HG02571 (cell line): ENCODE data around the gene DOCK4.
A peak's percentile ranks its signal among the peaks of the same experiment; 100 is the strongest.

Experiments used
- ATAC-seq: cut with Tn5 transposase; IDR thresholded peaks from one replicate; pipeline ENCODE4 v1.9.1; 2021; ENCODE audit warnings: mild to moderate bottlenecking, moderate library complexity; ENCODE audit not compliant: unreplicated experiment

DOCK4 gene

DNA sequence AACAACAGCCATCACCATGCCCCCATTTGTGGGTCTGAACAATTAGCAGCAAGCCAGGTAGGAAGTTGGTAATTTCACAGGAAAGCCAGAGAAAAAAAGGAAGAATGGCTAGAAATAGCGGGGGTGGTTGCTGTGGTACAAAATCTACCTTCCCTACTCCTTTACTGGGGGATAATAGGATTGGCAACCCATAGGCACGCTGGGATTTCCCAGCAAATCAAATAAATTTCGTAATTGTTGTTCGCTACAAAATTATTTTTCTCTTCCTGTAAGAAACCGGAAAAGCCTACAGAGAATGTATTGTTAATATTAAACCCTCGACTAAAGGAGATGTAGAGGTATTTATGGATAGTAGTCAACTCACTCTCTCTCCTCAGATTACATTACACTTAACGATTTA lies 123.9 kb downstream of the DOCK4 start:
- no peak for ATAC-seq

DNA sequence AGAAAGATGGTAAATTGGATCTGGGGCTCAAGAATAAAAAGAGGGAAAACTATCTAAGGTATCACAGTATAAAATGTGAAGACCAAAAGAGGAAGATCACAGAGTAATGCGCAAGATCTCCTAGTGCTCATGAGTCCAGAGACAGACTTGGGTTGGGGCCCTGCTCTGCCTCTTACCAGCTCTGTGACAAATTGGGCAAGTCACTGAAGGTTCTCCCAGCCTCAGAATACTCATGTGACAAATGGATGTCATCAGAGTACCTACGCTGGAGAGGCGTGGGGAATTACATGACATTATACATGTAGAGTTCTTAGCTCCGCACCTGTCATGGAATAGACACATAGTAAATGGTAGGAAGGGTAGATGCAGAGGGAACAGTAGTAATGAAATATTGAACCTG lies 124.4 kb downstream of the DOCK4 start:
- no peak for ATAC-seq

DNA sequence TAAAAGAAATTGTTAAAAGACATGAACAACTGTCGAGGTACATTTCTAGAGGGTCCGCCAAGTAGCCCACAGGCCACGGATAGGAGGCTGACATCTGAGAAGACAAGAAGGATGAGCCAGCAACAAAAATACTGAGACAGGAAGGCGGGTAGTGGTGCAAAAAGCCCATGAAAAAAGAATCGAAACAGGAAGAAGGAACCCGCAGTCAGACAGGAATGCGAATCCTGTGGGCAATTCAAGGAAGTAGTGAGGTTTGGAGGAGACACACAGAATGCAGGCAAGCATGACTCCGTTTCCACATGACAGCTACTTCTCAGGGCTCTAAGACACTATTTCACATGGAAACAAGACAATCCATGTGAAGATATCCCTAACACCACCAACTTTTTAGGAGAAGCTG lies 125.2 kb downstream of the DOCK4 start:
- ATAC-seq, result no peak

DNA sequence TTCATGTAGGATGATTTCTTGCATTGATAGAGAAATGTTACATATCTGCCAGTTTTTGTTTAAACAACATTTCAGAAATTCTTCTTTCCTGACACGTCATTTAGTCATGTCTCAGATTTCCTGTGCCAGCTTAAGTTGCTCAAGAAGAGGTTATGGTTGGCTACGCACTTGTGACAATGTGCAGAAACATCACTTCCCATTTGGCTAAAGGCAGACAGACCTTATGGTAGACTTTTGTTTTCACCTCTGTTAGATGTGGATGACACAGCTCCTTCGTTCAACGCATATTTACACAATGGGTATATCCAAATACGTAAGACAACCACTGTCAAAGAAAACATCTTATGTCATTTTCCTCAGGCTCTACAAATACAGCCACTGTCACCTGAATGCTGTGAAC lies 125.8 kb downstream of the DOCK4 start:
- ATAC-seq, result peak; percentile 78

DNA sequence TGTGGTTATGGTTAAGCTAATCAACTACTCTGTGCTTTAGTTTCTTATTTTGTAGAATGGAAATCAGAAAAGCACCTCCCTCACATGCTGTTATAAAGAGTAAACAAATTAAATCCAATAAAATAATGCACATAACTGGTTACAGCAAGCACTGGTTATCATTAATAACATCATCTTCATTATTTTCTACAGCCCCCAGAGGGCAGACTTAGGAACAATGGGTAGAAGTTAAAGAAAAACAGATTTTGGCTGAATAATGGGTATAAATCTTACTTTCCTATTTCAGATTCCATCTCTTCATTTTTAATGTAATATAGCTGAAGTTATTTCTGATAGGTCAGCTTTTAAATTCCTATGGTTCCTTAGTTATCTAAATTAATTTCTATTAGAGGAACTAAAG lies 126.5 kb downstream of the DOCK4 start:
- no peak for ATAC-seq

DNA sequence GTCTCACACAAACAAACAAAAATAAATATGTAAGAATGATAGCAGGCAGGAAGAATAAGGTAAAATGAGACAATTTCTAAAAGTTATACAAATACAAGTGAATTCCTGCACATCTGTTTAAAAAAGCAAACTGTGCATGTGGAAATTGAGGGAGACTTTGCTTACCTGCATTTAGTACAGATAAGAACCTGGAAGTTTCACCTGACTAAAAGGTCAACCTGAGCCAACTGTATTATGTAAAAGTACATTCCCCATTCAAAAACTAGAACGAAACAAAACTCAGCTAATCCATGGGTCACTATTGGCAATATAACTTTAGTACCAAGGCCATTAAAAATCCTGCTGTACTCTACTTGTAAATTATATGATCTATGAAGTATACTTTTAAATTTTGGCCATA lies 127.1 kb downstream of the DOCK4 start:
- no peak for ATAC-seq

DNA sequence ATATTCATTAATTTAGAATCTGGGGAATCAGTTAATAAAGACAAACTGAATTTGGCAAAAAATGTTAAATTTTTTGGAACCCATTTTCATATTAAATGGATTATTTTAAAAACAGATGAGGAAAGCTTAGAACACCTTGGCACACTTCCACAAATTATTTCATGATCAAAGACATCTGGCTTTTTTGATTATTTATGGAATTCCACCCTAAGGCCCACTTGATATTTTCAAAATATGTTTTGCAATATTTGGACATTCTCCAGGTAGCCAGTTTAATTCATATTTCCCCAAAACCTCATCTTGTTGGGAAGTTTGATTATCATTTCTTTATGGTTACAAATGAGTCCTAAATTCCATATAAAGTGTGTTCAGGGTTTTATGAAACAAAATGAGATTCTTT lies 129.9 kb downstream of the DOCK4 start:
- no peak for ATAC-seq

DNA sequence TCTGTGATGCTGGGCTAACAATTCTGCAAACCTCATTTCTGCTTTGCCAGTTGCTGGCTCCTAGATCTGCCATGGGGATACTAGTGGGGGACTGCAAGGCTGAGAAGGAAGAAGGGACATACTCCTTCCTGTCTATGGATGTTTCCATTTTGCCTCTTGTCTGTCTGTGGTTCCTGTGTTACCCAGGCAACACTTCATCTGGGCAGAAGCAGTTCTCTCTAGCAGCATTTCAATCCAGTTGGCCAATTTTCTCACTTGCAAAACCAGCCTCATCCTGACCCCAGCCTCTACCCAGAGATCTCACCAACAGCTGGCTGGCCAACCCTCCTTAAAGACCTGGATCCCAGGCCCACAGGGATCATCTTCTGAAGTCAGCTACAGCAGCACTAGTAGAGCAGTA lies 131.7 kb downstream of the DOCK4 start:
- ATAC-seq, result no peak

DNA sequence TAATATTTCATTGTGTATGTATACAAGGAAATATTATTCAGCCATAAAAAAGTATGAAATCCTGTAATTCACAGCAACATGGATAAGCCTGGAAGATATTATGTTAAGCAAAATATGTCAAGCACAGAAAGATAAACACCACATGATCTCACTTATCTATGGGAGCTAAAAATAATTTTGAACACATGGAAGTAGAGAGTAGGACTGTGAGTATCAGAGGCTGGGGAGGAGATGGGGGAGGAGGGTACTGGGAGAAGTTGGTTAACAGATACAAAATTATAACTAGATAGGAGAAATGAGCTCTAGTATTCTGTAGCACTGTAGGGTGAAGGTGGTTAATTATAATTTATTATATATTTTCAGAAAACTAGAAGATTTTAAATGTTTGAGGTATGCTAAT lies 132.7 kb downstream of the DOCK4 start:
- no peak for ATAC-seq

DNA sequence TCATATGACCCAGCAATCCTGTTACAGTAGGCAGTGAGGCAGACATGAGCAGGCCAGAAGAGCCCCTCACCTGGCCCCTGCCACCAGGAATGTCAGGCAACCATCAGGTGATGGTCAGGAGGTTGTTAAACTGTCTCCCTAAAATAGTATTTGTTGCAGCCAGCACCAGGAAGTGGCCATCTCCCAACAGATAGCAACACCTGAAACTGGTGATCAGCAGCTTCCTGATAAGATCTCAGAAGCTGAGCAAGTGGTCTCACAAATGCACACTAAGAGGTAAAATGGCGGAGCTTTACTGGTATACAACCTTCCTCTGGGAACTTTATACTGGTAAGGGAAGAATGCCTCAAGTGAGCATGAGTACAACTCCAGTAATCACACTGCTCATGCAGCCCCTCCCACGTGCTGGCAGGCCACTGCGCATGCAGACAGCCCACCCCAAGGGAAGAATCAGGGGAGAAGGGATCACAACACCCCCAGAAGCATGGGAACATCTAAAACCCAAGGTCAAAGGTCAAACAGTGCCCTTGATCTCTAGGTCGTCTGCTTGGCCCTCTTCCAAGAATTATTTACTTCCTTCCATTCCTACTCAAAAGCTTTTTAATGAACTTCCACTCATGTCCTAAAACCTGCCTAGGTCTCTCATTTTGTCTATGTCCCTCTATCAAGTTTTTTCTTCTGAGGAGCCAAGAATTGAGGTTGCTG lies 133.5 kb downstream of the DOCK4 start:
- ATAC-seq, result no peak

DNA sequence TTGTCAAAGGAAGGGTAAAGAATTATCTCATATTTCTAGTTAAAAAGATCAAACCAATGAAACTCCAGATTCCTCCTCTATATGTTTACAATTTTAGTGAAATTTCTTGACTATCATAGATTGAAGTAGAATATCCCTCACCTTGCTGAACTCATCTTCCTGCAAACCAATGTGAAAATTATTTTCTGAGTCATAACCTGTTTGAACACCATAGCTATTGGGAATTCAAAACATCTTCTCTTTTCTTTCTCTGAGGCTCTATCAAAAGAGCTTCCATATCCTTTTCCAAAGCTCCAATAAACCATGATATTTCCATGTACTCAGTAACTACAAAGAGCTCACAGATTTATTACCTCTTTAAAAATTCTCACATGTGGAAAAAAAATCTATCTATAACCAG lies 134.3 kb downstream of the DOCK4 start:
- no peak for ATAC-seq

DNA sequence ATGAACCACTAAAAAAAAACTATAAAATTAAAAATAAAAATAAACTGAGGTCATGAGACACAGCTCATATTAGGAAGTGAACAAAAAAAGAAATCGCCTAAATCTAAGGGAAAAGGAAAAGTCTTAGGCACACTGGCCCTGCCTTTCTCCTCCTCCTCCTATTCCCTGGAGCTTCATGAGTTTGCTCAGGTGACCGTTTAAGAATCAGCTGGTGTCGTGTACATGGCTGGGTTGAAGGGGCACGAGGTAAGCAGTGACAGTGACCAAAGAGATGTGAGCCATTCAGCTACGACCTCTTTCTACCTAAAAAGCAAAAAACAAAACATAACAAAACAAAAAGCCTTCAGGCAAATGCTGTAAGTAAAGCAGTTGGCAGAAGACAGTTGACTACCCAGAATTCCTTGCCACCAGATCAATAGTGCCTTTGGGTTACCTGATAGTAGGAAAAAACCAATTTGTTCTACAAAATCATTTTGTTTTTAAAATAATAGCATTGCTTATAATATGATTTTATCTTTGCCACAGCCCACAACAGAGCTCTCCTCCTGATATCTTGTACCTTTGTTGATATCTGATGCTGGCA lies 135.4 kb downstream of the DOCK4 start:
- no peak for ATAC-seq

DNA sequence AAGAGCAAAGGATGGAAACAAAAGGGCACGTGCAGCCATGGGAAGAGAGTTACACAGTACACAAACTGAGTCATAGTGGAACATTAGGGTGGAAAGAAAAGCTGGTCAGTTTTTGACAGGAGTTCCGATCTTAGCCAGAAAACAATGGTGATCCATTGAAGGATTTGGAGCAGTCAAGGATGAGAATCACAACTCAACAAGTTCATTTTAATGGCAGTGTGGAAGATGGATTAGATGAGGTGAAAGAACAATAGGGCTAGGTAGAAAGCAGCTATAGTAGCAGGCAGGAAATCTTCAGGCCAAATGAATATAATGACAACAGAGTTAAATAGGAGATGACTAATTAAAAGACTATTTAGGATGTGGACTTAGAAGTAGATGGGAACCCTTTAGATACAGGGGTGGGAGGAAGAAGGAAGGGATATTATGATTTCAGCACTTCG lies 136.3 kb downstream of the DOCK4 start:
- no peak for ATAC-seq

DNA sequence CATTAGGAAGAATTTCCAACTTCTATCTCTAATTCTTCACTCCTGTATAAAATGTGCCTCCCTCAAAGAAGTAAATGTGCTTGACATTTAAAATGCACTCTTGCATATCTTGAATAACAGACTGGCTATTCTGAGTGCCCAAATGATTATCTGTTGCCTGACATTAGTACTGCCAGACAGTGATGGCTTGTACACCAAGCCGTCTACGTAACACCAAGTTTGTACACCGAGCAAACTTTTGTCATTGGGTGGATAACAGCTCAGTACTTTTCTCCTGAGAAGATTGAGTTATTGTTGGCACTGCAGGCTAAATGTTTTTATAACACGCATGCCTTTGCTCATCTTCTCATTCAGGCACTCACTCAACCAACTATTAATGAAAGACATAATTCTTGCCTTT lies 137.2 kb downstream of the DOCK4 start:
- no peak for ATAC-seq

DNA sequence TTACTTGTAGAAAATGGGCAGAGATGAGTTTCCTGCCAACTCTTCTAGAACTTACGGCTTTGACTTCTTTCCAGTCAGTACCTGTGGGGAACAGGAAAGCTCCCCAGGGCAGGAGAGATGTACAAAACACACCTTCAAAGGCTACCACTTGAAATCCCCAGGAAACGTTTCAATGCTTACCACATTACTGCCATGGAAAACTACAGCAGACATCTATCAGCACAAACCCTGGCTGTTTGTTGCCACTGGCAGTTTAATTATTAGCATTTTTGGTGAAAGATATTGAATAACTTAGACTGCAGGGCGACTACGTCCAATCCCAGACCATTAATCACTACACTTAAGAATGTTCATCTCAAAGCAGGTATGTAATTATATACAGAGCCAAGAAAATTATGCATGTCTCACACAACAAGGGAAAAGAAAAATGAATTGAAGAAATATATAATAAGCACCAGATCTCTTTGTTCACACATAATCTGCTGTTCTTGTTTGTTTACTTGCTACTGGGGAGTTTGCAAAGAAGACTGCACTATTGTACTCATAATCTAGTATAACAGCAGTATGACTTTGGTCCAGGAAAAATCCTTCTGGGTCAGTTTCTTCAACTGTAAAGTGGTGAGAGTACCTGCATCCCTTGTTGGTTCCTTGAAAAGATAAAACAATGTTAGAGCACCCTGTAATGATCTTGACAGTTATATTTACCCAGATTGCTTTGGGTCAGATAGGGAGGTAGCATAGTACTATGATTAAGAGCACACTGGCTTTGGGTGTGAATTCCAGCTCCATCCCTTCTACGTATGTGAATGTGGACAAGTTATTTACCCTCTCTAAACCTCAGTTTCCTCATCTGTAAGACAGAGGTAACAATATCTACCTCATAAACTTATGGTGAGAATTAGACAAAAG lies 138.3 kb downstream of the DOCK4 start:
- ATAC-seq, result no peak

DNA sequence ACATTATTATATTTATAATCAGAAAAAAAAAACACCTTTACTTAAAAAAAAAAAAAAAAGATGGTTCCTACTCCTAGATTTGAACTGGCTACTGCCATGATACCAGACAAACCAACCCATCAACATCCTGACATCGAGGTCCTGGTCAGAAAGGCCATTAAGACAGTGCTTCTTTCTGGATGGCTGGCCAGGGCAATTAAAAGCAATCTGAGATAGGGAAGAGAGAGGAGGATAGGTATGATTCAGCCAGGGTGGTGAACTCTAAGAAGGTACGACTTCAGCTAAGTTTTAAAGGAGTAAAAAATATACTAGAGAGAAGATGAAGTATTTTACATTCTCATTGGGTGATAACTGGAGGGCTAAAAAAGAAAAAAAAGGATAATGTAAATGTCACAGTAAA lies 139.0 kb downstream of the DOCK4 start:
- ATAC-seq, result no peak

DNA sequence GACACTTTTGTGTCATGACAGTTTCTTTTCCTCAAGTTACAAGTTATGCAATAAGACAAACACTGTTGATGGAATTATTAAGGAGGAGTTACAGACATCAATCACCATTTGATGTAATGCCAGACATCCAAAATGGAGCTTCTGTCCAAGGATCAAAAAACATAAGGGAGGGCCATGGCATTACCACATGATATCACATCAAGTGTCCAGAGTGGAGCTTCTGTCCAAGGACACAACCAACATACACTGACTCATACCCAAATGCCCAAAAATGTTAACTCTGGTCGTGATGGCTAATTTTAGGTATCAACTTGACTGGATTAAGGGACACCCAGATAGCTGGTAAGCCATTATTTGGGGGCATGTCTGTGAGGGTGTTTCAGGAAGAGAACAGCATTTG lies 140.4 kb downstream of the DOCK4 start:
- ATAC-seq, result no peak

DNA sequence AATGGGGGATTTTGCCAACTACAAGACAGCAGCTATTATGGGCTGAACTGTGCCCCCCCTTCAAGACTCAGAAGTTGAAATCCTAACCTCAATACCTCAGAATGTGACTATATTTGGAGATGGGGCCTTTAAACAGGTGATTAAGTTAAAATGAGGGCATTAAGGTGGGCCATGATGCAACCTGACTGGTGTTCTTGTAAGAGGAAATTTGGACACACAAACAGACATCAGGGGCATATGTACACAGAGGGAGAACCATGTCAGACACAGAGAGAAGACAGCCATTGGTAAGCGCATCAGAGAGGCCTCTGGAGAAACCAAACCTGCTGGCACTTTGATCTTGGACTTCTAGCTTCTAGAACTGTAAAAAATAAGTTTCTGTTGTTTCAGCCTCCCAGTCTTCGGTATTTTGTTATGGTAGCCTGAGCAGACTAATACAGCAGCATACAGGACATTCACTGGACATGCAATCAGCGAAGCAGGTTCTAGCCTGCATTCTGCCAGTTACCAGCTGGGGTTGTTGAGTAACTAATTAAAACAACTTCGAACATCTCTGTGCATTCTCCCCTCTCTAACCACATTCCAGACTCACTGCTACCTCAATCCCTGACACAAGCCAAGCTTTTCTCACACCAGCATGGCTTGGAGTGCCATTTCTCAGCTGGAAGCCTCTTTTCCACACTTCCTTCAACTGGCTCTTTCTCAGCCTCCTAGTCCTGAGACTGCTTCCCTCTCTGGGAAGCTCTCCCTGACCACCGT lies 141.4 kb downstream of the DOCK4 start:
- no peak for ATAC-seq

DNA sequence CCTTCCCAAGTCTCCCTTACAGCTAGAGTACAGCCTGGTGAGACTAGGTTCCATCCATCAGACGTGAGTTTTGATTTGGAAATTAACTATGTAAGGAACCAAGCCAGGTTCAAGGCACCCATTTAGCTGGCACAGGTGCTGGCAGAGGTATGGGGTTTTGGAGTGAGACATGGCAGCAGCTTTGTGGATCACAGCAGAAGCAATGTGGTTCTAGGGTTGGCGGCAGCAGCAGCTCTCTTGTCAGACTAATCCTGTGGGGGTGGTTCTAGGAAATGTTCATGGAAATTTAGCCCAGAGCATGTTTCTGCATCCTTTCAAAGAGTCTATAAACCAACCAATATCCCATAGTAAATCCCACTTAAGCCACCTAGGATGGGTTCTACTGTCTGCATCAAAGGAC lies 142.2 kb downstream of the DOCK4 start:
- no peak for ATAC-seq

DNA sequence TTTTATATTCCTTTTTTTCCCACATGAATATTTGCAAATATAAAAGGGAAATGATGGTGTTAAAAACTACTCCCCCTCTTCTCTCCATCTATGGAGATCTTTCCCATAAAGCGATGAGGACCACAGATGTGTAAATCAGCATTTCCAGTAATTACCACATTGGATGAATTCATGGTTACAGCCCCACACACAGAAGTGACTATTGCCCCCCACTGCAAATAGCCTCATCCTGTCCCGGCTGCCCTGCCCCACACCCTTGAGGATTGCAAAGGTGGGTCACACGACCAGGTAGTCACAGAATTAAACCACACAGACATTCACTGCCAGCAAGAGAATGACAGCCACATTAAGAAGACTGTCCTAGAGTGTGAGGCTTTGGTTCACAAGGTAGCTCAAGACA lies 145.1 kb downstream of the DOCK4 start:
- ATAC-seq, result no peak

DNA sequence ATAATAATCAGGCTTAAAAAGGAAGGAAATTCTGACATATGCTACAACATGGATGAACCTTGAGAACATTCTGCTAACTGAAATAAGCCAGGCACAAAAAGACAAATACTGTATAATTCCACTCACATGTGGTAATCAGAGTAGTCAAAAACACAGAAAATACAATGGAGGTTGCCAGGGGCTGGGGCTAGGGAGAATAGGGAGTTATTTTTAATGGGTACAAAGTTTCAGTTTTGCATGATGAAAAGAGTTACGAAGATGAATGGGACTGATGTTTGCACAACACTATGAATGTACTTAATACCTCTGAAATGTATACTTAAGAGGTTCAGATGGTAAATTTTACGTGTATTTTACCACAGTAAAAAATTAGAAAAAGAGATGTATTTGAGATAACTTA lies 145.6 kb downstream of the DOCK4 start:
- ATAC-seq, result no peak
